Heart left ventricle (tissue), 16 donors: ENCODE results near the gene KRTAP5-5. TPM values are rescaled to one million over a fixed set of nuclear protein-coding genes. Genes with fewer than 3 reads are reported as not detected.
"Not testable (repeated sequence)": the region's sequence is repeated elsewhere in the genome, so short reads cannot be mapped to it uniquely, and the experiment has no call there.

Experiments
- ATAC-seq, 4 donors: fragments of 200-7000 bp; cut with Tn5 transposase; one replicate each; pipeline ENCODE4 v1.9.1; 2020 to 2022; ENCODE audit warnings: moderate library complexity in 4 of 4, mild to moderate bottlenecking in 3 of 4, moderate number of reproducible peaks in 1 of 4
- DNase-seq, 5 donors: peaks; one replicate each; pipeline ENCODE4 v3.0.0-alpha.2; 2020
- H3K27ac ChIP-seq, 12 donors: fragments of 200-600 bp; sonication (generic) in 4 of 12; one replicate each; pipeline versions ENCODE4 v1.5.0 to v1.8.0; 2016 to 2022; ENCODE audit warnings: mild to moderate bottlenecking in 2 of 12
- H3K27me3 ChIP-seq, 9 donors: fragments of 200-600 bp; sonication (generic) in 2 of 9; one replicate each; pipeline versions ENCODE4 v1.5.1 to v1.8.0; 2016 to 2022; ENCODE audit warnings: mild to moderate bottlenecking in 3 of 9
- H3K36me3 ChIP-seq, 9 donors: fragments of 200-600 bp; sonication (generic) in 2 of 9; one replicate each; pipeline versions ENCODE4 v1.5.0 to v1.8.0; 2018 to 2022; ENCODE audit warnings: mild to moderate bottlenecking in 2 of 9
- H3K4me1 ChIP-seq, 12 donors: fragments of 200-600 bp; sonication (generic) in 4 of 12; one replicate each; pipeline versions ENCODE4 v1.5.0 to v1.8.0; 2016 to 2022; ENCODE audit warnings: mild to moderate bottlenecking in 3 of 12
- H3K4me3 ChIP-seq, 12 donors: fragments of 200-600 bp; sonication (generic) in 4 of 12; one replicate each; pipeline versions ENCODE4 v1.5.0 to v1.8.0; 2017 to 2022; ENCODE audit warnings: mild to moderate bottlenecking in 9 of 12, moderate library complexity in 4 of 12
- H3K9me3 ChIP-seq, 12 donors: fragments of 200-600 bp; sonication (generic) in 4 of 12; one replicate each; pipeline versions ENCODE4 v1.5.0 to v1.8.0; 2016 to 2022; ENCODE audit warnings: mild to moderate bottlenecking in 1 of 12
- CTCF ChIP-seq, 12 donors: fragments of 200-600 bp; sonication (generic) in 4 of 12; IDR thresholded peaks; one replicate each; pipeline versions ENCODE4 v1.5.0 to v1.8.0; 2018 to 2022; ENCODE audit warnings: antibody characterized with exemption in 12 of 12, mild to moderate bottlenecking in 5 of 12
- POLR2A ChIP-seq, 2 donors: fragments of 450-650 bp; IDR thresholded peaks; one replicate each; pipeline ENCODE4 v1.6.1; 2017; ENCODE audit warnings: antibody characterized with exemption in 2 of 2, mild to moderate bottlenecking in 2 of 2, moderate library complexity in 2 of 2
- WGBS, 4 donors: extraction: QIAGEN DNeasy Blood & Tissue Kit in 2 of 4; methylation state at CpG; one replicate each; pipeline versions ENCODE4 v1.1.5 to v1.1.7; 2013 to 2018; 5-methylcytosine and 5-hydroxymethylcytosine counted together
- intact Hi-C, 10 donors: fragments of 100-400 bp; cut with DNase I; formaldehyde crosslinking; loops; one replicate each; pipeline versions ENCODE4 v1.11.1 to v1.14.2; 2022
- polyA plus RNA-seq, 2 donors: library from polyadenylated mRNA; stranded (reverse); fragments of 200-250 nt; gene quantifications; one replicate each; pipeline ENCODE4 v1.2.3, GENCODE V29; 2013
- total RNA-seq, 9 donors: library from RNA; depleted of rRNA in 2 of 9; stranded (reverse); fragments of >200 nt in 2 of 9; fragmentation: NEBNext Ultra II Directional in 3 of 9; extraction: Animal tissue kit (Norgen Biotek cat#: 25700) in 3 of 9; gene quantifications; one replicate each; pipeline versions ENCODE4 v1.1.0 to v1.2.4, GENCODE V29; 2016 to 2023
- donor health status: ischemic (EF 13 %, LVEDD 7.1; RV severe dilation, severe dysfunction).
- donor health status: healthy with polysubstance abuse.
- donor health status: DM: no; HTN: yes; CAD: no.
- donor health status: DM: no; HTN: no; CAD: no.
- donor health status: ischemic (EF 25% LVEDD 6.9; RV normal size, moderate dysfunction).
- donor health status: ischemic (EF 25% LVEDD 5.7; RV mildly dilated, moderate dysfunction).
- donor health status: healthy.
- donor health status: DM: yes; HTN: yes; CAD: no.
- donor health status: ischemic (EF 35%, LVEDD 5.7; RV mildly dilated, moderate dysfunction).
- donor health status: nonischemic (EF 11% LVEDD 7.7; RV severe dilation, severe dysfunction).
- donor health status: DM: yes; HTN: yes; CAD: no.
- donor health status: PGD.
- donor health status: ischemic (EF 29% LVEDD 5.4; RV normal size, mild dysfunction).
- donor health status: nonischemic (EF 23%, LVEDD 6.1; RV moderate dilation, normal function).

Gene KRTAP5-5
- total and polyA plus RNA-seq, 11 donors = not detected

GRCh38 chr11:1656061-1656441 is 26.5 kb downstream of the KRTAP5-5 start:
- H3K4me3 ChIP-seq = no peak overlapping the region
- TF ChIP-seq CTCF (IDR thresholded peaks at IDR 0.05) = no peak
- no peak for TF ChIP-seq POLR2A (IDR thresholded peaks at IDR 0.05)
- intact Hi-C loops = loop anchor here in 1 of 10 donors (10.0 kb wide), 1 partner anchor 499 kb away; no protein-coding TSS in a partner anchor
- ATAC-seq (no peak), DNase-seq (no peak)
- peaks cover 0 to 8% (median 0%) of the 10 kb centered on the region in 12 donors for H3K4me1 ChIP-seq
- 82 to 91% (median 87%) methylated on average over 9 of the region's 9 CpGs for WGBS, 4 donors
- H3K27me3 ChIP-seq = peaks cover 0 to 39% (median 0%) of the 10 kb centered on the region in 9 donors
- no peaks in the 10 kb centered on the region for H3K36me3 ChIP-seq
- no peak overlapping the region for H3K27ac ChIP-seq
- no peaks in the 10 kb centered on the region for H3K9me3 ChIP-seq

GRCh38 chr11:1656670-1657069 is 27.1 kb downstream of the KRTAP5-5 start:
- no peak for TF ChIP-seq CTCF (IDR thresholded peaks at IDR 0.05)
- TF ChIP-seq POLR2A (IDR thresholded peaks at IDR 0.05) = no peak
- Histone ChIP-seq H3K36me3 (no peaks in the 10 kb centered on the region), H3K27ac (no peak overlapping the region), H3K4me3 (no peak overlapping the region), H3K9me3 (no peaks in the 10 kb centered on the region), H3K27me3 (peaks cover 0 to 39% (median 0%) of the 10 kb centered on the region in 9 donors), H3K4me1 (peaks cover 0 to 8% (median 0%) of the 10 kb centered on the region in 12 donors)
- 80 to 91% (median 88%) methylated on average over 7 of the region's 7 CpGs for WGBS, 4 donors
- intact Hi-C loops = loop anchor here in 1 of 10 donors (10.0 kb wide), 1 partner anchor 498 kb away; no protein-coding TSS in a partner anchor
- ATAC-seq (no peak), DNase-seq (no peak)

GRCh38 chr11:1659506-1659905 is 29.9 kb downstream of the KRTAP5-5 start:
- no peaks in the 10 kb centered on the region for H3K9me3 ChIP-seq
- no peak for DNase-seq
- no peak for ATAC-seq
- intact Hi-C loops = loop anchor here in 1 of 10 donors (10.0 kb wide), 1 partner anchor 495 kb away; no protein-coding TSS in a partner anchor
- no peak overlapping the region for H3K27ac ChIP-seq
- H3K4me1 ChIP-seq = no peaks in the 10 kb centered on the region
- TF ChIP-seq CTCF (IDR thresholded peaks at IDR 0.05) = no peak
- no peak for TF ChIP-seq POLR2A (IDR thresholded peaks at IDR 0.05)
- 52 to 61% (median 57%) methylated on average over 14 of the region's 14 CpGs for WGBS, 4 donors
- H3K4me3 ChIP-seq = no peak overlapping the region
- peaks cover 0 to 28% (median 0%) of the 10 kb centered on the region in 9 donors for H3K27me3 ChIP-seq
- no peaks in the 10 kb centered on the region for H3K36me3 ChIP-seq

GRCh38 chr11:1660111-1660867 is 30.7 kb downstream of the KRTAP5-5 start:
- 77 to 84% (median 81%) methylated on average over 24 of the region's 24 CpGs for WGBS, 4 donors
- no peak for ATAC-seq

GRCh38 chr11:1661454-1662269 is 32.1 kb downstream of the KRTAP5-5 start:
- H3K27ac ChIP-seq, ATAC-seq, H3K9me3 ChIP-seq, H3K4me1 ChIP-seq, H3K36me3 ChIP-seq, DNase-seq, intact Hi-C loops, H3K4me3 ChIP-seq: not testable (repeated sequence)
- peaks cover 0 to 12% (median 0%) of the 10 kb centered on the region in 9 donors for H3K27me3 ChIP-seq
- WGBS, 4 donors = 79 to 88% (median 85%) methylated on average over 2 to 22 of the region's 25 CpGs

More at GRCh38 chr11:1660111-1660867, 30.7 kb downstream of the KRTAP5-5 start:
- peak in 1 of 5 donors; percentile 7 for DNase-seq
- no peak for TF ChIP-seq CTCF (IDR thresholded peaks at IDR 0.05)
- Histone ChIP-seq H3K9me3 (no peaks in the 10 kb centered on the region), H3K4me1 (no peaks in the 10 kb centered on the region), H3K4me3 (no peak overlapping the region), H3K27me3 (peaks cover 0 to 20% (median 0%) of the 10 kb centered on the region in 9 donors), H3K36me3 (no peaks in the 10 kb centered on the region), H3K27ac (no peak overlapping the region)
- intact Hi-C loops = no loop called here

- ATAC-seq, H3K27ac ChIP-seq, H3K9me3 ChIP-seq, DNase-seq, H3K4me3 ChIP-seq, H3K4me1 ChIP-seq, H3K36me3 ChIP-seq, intact Hi-C loops: not testable (repeated sequence)
- 76 to 78% (median 77%) methylated on average over 18 of the region's 18 CpGs for WGBS, 4 donors
- H3K27me3 ChIP-seq = peaks cover 0 to 12% (median 0%) of the 10 kb centered on the region in 9 donors
Observed at GRCh38 chr11:1662699-1663283, 33.2 kb downstream of the KRTAP5-5 start.
